B cell (primary cell): ENCODE results near the gene RGS14.

Experiments
- CTCF ChIP-seq: fragments of 200-600 bp; IDR thresholded peaks from one replicate; pipeline ENCODE4 v1.8.0; 2022; ENCODE audit warnings: antibody characterized with exemption, mild to moderate bottlenecking
- EZH2 ChIP-seq: IDR thresholded peaks from 2 replicates; pipeline ENCODE4 v1.6.1; 2012; ENCODE audit warnings: borderline replicate concordance, low read depth, mild to moderate bottlenecking, moderate library complexity, low read length; ENCODE audit not compliant: insufficient read depth, poor library complexity, severe bottlenecking

DNA sequence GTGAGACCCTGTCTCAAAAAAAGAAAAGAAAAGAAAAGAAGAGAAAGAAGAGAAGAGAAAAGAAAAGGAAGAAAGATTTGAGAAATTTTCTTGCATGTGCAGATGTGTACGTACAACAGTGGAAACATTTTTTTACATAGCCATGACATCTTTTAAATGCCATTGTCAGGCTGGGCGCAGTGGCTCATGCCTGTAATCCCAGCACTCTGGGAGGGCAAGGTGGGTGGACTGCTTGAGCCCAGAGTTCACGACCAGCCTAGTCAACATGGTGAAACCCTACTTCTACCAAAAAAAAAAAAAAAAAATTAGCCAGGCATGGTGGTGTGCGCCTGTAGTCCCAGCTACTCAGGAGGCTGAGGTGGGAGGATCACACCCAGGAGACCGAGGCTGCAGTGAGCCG is 12.8 kb upstream of the RGS14 start:
- no peak for TF ChIP-seq CTCF
- no peak for TF ChIP-seq EZH2
